SIG-M5 treated with dmso at 0.1 percent for 504 hours (cell line): Measurements from ENCODE around the gene TMEM256.
"Not testable (repeated sequence)": the region's sequence is repeated elsewhere in the genome, so short reads cannot be mapped to it uniquely, and the experiment has no call there.

Experiments used
- DNase-seq: peaks from one replicate; lab custom pipeline; 2025; ENCODE audit not compliant: unreplicated experiment; lab: John Stamatoyannopoulos, UW

TMEM256 gene

DNA sequence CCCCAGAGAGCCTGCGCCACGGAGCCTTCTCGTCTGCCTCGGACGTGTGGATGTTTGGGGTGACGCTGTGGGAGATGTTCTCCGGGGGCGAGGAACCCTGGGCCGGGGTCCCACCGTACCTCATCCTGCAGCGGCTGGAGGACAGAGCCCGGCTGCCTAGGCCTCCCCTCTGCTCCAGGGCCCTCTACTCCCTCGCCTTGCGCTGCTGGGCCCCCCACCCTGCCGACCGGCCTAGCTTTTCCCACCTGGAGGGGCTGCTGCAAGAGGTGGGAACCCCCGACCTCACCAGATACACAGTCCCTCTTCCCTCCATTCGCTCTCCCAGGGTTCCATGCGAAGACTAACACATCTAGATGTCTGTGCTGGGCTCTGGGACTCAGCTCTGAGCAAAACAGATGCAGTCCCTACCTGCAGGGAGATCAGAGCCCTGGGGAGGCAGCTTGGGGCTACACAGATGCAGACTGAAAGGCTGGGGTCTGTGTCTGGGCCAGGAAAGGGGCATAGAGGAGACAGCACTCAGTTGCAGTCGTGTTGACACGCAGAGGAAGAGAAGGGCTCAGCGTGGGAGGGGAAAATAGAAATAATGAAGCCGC lies 19.3 kb downstream of the TMEM256 start:
- DNase-seq, result no peak

DNA sequence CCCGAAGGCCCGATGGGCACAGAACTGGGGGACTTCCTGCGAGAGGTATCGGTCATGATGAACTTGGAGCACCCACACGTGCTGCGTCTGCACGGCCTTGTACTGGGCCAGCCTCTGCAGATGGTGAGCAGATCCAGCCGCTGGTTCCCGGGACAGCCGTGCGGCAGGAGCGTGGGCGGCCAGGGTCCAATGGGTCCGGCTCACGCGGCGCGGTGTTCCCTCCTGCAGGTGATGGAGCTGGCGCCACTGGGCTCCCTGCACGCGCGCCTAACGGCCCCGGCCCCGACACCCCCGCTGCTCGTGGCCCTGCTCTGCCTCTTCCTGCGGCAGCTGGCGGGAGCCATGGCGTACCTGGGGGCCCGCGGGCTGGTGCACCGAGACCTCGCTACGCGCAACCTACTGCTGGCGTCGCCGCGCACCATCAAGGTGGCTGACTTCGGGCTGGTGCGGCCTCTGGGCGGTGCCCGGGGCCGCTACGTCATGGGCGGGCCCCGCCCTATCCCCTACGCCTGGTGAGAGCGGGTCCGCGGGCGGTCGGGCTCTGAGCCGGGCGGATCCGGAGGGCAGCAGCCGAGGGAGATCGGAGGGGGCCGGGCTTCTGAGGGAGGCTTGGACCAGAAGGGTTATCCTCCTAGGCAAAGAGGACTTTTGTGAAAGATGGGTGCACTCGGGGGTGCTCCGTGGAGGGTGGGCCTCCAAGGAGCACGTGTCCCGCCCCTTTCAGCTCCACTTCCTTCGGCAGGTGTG lies 20.0 kb downstream of the TMEM256 start:
- DNase-seq, result peak; percentile 8

DNA sequence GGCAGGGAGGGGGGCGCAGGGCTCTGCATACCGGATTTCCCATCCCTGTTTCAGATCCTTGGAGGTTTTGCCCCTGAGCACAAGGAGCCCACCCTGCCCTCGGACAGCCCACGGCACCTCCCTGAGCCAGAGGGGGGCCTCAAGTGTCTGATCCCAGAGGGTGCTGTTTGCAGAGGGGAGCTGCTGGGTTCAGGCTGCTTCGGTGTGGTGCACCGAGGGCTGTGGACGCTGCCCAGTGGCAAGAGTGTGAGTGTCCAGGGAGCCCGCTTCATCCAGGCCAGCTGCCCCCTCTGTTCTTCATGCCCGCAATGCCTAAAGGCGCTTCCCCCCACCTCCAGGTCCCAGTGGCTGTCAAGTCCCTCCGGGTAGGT lies 20.5 kb downstream of the TMEM256 start:
- no peak for DNase-seq

DNA sequence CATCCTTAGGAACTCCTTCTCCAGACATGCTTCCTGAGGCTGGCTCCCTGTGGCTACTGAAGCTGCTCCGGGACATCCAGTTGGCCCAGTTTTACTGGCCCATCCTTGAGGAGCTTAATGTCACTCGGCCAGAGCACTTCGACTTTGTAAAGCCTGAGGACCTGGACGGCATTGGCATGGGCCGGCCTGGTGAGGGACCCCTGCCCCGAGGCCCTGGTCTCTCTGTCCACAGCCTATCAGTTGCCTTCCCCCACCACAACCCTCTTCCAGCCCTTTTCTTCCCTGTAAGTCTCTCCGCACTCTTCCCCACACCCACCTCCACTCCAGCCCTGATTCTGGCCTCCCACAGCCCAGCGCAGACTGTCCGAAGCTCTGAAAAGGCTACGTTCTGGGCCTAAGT lies 21.0 kb downstream of the TMEM256 start:
- DNase-seq, result no peak

DNA sequence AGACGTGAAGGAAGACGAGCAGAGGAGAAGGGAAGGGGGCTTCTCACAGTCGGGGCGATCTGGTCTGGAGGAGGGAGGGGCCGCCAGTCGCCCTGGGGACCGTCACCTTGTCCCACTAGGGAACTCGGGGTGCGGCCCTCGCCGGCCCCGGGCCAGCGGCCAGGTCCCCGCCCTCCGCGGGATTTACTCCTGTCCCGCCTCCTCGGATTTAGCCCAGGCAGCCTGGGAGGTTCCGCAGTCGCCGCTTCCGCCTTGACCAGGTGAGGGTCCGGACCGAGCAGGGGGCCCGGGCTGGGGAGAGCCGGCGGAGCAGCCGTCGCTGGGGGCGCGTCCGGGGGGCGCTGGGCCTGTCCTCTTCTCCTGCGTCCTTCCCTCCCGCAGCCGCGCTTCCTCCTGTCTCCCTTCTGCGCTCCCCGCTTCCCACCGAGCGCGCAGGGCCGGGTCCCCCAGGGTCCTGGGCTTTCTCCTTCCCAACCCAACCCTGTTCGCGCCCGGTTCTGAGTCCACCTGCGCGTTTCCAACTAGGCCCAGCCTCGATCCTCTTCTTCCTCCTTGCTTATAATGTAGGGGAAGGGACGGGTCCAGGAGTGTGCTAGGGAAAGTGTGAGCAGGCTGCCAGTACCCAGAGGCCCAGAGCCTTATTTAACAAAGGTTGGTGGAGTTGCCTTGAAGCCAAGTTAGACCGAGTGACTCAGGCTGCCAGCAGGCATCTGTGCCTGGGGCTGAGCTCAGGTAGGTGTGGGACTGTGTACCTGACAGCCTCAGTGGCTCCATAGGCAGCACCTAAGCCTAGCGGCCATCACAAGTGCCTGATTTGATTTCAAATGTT lies 22.8 kb downstream of the TMEM256 start, which contains the start of gene TNK1:
TSS of gene TNK1 (plus strand) at position 235 of the 829 bp plus-strand sequence. CDS start 1,838 bp downstream, outside the sequence.
- no peak for DNase-seq

DNA sequence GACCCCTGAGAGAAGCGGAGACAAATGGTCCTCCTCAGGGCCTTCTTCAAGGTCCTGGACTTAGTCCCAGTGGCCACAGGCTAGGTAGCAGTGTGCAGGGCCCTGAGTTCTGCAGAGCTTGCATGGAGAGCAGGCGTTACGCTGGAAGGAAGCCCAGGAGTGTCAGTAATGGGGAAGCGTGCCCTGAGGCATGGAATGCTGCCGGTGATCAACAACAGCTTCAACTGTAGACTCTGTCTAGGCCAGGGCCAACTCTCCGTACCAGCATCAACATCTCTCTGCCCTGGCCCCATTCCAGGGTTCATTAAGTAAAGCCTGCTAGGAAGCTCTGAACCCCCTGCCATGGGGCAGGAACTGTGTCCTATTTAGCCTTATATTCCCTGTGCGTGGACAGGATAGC lies 23.6 kb downstream of the TMEM256 start:
- no peak for DNase-seq

DNA sequence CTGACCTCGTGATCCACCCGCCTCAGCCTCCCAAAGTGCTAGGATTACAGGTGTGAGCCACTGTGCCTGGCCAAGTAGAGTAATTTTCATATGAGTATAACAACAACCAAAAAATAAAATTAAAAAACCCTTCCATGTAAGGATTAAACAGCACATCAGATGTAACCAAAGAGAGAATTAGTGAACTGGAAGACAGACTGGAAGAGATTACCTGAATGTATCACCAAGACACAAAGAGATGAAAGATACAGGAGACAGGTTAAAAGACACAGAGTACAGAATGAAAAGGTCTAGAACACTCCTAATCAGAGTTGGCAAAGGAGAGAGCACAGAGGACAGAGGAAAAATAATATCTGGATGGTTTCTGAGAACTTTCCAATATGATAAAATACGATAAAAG lies 24.8 kb downstream of the TMEM256 start:
- DNase-seq, result no peak

DNA sequence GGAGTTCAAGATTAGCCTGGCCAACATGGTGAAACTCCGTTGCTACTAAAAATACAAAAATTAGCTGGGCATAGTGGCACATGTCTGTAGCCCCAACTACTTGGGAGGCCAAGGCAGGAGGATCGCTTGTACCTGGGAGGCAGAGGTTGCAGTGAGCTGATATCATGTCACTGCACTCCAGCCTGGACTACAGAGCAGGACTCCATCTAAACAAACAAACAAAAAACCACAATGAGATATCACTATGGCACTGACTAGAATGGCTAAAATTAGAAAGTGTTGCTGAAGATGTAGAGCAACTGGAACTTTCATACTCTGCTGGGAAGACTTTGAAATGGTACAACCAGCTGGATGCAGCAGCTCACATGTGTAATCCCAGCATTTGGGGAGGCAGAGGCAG lies 29.5 kb downstream of the TMEM256 start:
- no peak for DNase-seq

DNA sequence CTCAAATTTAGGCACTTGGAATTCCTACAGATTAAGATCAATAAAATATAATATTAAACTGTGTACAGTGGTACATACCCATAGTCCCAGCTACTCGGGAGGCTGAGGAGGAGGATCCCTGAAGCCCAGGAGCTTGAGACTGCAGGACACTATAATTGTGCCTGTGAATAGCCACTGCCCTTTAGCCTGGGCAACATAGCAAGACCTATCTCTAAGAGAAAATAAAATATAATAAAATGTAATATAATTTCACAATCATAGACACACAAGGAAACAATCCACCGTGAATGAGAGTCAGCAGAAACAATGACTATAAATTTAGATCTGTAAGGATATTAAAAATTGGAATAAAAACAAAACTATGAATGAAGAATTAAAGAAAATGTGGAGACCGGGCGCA lies 33.0 kb downstream of the TMEM256 start:
- no peak for DNase-seq

DNA sequence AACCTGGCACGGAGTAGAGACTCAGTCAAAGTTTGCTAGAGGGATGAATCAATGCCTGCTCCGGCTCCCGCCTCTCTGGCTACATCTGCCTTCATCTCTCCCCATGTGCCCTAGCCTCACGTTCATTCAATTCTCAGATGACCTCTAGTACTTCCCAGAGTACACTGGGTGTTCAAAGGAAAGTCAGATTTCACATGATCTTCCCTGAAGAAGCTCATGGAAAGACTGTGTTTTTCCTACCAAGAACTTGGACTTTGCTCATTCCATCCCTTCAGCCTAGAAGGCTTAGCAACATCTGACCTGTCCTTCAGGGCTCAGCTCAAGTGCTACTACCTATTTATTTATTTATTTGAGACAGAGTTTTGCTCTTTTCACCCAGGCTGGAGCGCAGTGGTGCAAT lies 34.1 kb downstream of the TMEM256 start:
- DNase-seq, result no peak

DNA sequence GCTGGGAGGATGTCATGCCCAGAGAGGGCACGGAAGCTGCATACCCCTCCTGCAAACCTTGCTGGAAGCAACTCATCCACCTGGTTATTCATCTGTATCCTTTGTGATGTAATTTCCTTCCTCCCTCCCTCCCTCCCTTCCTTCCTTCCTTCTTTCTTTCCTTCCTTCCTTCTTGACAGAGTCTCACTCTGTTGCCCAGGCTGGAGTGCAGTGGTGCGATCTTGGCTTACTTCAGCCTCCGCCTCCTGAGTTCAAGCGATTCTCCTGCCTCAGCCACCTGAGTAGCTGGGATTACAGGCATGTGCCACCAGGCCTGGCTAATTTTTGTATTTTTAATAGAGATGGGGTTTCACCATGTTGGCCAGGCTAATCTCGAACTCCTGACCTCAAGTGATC lies 35.3 kb downstream of the TMEM256 start:
- DNase-seq, result not testable (repeated sequence)

DNA sequence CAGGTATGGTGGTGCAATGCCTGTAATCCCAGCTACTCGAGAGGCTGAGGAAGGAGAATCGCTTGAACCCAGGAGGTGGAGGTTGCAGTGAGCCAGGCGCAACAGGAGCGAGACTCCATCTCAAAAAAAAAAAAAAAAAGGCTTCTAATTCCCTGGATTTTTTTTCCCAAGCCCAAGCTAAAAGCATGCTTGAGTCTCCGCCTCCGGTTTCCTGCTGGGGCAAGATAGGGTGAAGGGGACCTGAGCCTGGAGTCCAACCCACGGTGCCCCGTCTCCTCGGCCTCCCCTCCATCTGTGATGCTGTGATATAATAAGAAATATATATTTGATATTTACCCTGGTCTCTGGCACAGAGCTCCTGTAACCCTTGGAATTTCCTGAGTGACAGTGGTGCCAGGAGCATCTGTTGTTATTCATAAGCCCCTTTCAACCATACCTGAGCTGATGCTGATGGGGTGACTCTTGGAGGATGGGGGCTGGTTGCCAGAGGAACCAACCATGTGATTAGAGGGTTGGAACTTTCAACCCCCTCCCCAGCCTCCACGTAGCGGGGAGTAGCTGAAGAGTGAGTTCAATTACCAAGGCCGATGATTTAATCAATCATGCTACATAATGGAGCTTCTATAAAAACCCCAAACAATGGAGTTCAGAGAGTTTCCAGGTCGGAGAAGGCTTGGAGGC lies 35.8 kb downstream of the TMEM256 start:
- DNase-seq, result no peak

DNA sequence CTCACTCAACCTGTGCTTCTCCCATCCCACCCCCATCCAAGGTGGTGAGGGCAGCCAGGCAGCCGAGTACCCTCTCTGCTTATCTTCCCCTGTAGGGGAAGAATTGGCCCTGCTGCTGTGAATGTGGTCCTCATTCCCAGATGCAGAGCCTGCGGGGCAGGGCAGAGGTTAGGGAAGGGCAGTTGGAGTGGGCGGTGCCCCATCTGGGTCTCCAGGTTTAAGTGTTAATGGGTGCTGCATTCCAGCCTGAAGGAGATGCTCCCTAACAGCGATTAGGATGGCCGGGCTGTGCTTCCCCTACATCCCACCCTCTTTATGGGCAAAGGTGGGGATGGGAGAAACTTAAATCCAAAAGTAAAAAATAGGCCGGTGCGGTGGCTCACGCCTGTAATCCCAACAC lies 36.8 kb downstream of the TMEM256 start:
- DNase-seq, result no peak

DNA sequence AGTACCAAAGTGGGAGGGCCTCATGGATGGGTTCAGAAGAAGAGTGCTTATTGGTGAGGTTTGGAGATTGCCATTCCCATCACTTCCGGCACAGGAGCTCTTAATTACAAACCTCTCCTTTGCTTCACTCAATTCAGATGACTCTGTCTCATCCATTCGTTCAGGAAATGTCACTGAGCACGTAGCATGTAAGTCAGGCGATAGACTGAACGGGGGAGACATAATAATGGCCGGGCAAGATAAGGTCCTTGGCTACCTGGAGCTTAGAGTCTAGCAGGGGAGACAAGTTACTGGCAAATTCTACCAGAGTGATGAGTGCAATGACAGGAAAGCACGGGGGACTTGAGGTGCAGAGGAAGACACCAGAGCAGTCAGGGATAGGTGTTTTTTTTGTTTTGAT lies 37.9 kb downstream of the TMEM256 start:
- DNase-seq, result not testable (repeated sequence)

DNA sequence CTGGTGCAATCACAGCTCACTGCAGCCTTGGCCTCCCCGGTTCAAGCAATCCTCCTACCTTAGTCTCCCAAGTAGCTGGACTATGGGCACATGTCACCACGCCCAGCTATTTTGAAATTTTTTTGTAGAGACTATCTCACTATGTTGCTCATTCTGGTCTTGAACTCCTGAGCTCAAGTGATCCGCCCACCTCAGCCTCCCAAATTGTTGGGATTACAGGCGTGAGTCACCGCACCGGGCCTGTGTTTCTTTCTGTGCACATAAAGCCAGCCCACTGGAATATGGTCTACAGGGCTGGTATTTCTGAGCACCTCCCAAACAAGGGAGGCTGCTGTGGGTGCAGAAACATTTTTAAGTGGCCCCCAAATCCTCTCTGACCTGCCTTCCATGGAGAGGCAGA lies 40.6 kb downstream of the TMEM256 start:
- DNase-seq, result no peak

DNA sequence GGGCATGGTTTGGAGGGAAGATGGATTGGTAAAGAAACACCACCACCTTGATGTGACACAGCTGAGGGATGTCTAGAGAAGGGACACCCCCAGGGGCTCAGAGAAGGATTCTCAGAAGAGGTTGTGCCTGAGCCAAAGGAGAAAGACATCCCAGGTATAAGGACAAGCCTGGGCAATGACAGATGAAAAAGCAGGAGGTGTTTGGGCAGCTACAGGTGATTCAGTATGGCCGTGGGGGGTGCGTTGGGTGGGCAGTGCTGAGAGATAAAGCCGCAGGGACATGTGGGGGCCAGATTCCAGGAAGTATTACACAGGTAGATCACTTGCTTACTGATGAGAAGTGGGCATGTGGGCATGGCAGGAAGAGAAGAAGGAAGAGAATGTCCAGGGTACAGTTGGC lies 42.0 kb downstream of the TMEM256 start:
- no peak for DNase-seq

DNA sequence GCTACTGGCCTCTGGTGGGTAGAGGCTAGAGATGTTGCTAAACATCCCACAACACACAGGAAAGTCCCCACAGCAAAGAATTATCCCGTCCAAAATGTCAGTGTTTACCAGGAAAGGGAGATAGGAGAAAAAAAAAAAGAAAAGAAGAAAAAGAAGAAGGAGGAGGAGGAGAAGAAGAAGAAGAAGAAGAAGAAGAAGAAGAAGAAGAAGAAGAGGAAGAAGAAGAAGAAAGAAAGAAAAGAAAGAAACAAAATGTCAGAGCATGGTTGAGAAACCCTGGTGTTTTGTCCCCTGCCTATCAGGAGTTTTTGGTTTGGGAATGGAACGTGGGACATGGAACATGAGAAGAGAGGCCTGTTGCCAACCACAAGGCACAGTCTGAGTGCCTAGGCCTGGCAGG lies 46.5 kb downstream of the TMEM256 start:
- no peak for DNase-seq

DNA sequence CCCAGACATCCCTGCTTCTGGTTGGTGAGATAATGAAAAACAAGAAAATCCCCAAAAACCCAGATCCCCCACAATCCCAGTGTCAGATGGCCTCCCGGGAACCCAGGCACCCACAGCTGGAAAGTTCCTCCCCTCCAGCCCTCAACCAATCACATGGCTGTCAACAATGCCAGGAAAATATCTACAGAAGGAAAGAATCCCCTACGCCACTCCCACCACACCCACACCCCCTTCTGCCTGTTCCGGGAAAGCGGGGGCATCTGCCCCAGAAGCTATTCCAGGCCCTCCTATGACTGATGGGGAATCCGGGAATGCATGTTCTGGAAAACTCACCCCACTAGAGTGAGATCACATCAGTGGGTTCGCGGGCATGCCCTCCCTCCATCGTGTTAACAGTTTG lies 47.1 kb downstream of the TMEM256 start:
- DNase-seq, result no peak

DNA sequence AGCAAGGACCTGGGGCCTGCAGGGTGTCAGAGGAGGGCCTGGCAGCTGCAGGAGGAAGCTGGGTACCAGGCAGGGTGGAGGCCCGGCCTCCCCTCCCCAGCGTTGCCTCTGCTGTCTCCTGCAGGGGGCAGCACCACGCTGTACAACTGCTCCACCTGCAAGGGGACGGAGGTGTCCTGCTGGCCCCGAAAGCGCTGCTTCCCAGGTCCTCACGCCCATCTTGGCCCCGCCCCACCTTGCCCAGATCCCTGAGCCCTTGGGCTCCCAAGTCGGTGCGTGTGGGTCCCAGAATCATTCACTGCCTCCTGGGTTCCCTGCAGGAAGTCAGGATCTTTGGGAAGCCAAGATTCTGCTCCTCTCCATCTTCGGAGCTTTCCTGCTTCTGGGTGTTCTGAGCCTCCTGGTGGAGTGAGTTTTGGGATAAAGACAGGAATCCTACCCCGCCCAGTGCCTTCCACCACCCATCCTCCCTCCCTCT lies 47.8 kb downstream of the TMEM256 start:
- peak; percentile 56 for DNase-seq

DNA sequence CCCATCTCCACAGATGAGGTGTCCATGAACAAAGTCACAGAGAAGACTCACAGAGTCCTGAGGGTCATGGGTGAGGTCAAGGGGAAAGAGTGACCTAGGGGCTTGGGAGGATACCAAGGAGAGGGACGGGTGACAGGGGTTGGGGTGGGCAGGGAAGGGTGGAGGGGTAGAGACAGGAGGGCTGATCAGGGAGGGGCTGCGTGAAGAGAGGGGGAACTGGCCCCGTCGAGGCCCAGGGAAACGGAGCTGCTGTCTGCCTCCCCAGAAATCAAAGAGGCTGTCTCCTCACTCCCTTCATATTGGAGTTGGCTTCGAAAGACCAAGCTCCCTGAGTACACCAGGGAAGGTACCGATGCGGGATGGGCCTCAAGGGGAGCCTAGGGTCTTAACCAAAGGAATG lies 48.3 kb downstream of the TMEM256 start:
- no peak for DNase-seq

DNA sequence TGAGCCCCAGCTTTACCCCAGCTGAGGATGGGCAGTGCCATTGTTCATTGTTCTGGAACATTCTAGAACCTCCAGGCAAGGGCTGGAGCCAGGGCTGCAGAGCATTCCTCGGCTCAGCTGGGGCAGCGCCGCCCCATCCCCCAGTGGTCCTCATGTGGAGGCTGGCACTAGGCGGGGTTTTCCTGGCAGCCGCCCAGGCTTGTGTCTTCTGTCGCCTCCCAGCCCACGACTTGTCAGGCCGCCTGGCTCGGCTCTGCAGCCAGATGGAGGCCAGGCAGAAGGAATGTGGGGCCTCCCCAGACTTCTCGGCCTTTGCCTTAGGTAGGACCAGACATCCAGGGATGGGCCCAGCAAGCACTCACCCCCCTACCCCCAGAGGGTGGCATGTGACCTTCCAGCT lies 48.8 kb downstream of the TMEM256 start, which contains the start of gene TMEM95:
TSS of gene TMEM95 (plus strand) at position 104 of the 400 bp plus-strand sequence. CDS start at position 153, 49 bp downstream.
- no peak for DNase-seq
